Esophagus muscularis mucosa (tissue), 4 donors: ENCODE measurements around the gene ZNF319. TPM values are rescaled to one million over a fixed set of nuclear protein-coding genes. Genes with fewer than 3 reads are reported as not detected.
"Not testable (repeated sequence)": the region's sequence is repeated elsewhere in the genome, so short reads cannot be mapped to it uniquely, and the experiment has no call there.

Experiments used
- DNase-seq: peaks from one replicate; pipeline ENCODE4 v3.0.0-alpha.2; 2017; ENCODE audit errors: extremely low spot score
- H3K27ac ChIP-seq, 4 donors: fragments of 200-600 bp; sonication (generic); replicated peaks in 1 of 4; 1 replicate in 3 of 4; 2 replicates in 1 of 4; pipeline ENCODE4 v1.5.1; 2016 to 2019; ENCODE audit warnings: mild to moderate bottlenecking in 1 of 4
- H3K27me3 ChIP-seq, 4 donors: fragments of 200-600 bp; sonication (generic); one replicate each; pipeline versions ENCODE4 v1.5.1 to v1.6.0; 2016 to 2019
- H3K36me3 ChIP-seq, 4 donors: fragments of 200-600 bp; sonication (generic); one replicate each; pipeline ENCODE4 v1.5.1; 2016 to 2019
- H3K4me1 ChIP-seq, 4 donors: fragments of 200-600 bp; sonication (generic); one replicate each; pipeline ENCODE4 v1.5.1; 2016 to 2019
- H3K4me3 ChIP-seq, 4 donors: fragments of 200-600 bp; sonication (generic); 1 replicate in 2 of 4; 2 replicates in 2 of 4; pipeline ENCODE4 v1.5.1; 2016 to 2019; ENCODE audit warnings: mild to moderate bottlenecking in 4 of 4, moderate library complexity in 1 of 4
- H3K9me3 ChIP-seq, 4 donors: fragments of 200-600 bp; sonication (generic); 1 replicate in 3 of 4; 2 replicates in 1 of 4; pipeline ENCODE4 v1.5.1; 2016 to 2019
- CTCF ChIP-seq, 3 experiments: fragments of 200-600 bp in 2 of 3; fragments of 450-650 bp in 1 of 3; sonication (generic) in 2 of 3; IDR thresholded peaks; one replicate each; pipeline ENCODE4 v1.5.1; 2017 to 2019; ENCODE audit warnings: antibody characterized with exemption in 3 of 3, mild to moderate bottlenecking in 2 of 3, moderate library complexity in 1 of 3
- EP300 ChIP-seq: sonication (generic); formaldehyde crosslinking; IDR thresholded peaks from one replicate; pipeline ENCODE4 v1.6.1; 2017; ENCODE audit warnings: antibody characterized with exemption
- POLR2A ChIP-seq: fragments of 450-650 bp; IDR thresholded peaks from one replicate; pipeline ENCODE4 v1.6.1; 2017; ENCODE audit warnings: antibody characterized with exemption, moderate library complexity, mild to moderate bottlenecking, low read depth
- POLR2AphosphoS5 ChIP-seq, 2 donors: sonication (generic); formaldehyde crosslinking; IDR thresholded peaks; one replicate each; pipeline ENCODE4 v1.6.1; 2017; ENCODE audit warnings: antibody characterized with exemption in 2 of 2
- WGBS: methylation state at CpG from one replicate; pipeline ENCODE4 v1.1.5; 2018; 5-methylcytosine and 5-hydroxymethylcytosine counted together
- intact Hi-C: fragments of 100-400 bp; cut with DNase I; formaldehyde crosslinking; loops from one replicate; pipeline ENCODE4 v1.15.1; 2023
- total RNA-seq, 4 donors: library from RNA; depleted of rRNA; stranded (reverse); fragments of >200 nt; gene quantifications; one replicate each; pipeline versions ENCODE4 v1.1.0 to v1.2.1, GENCODE V29; 2016

ZNF319 gene
- total RNA-seq, 4 donors from 2014 or later: 7.1 to 20.9 (median 12.8) TPM

DNA sequence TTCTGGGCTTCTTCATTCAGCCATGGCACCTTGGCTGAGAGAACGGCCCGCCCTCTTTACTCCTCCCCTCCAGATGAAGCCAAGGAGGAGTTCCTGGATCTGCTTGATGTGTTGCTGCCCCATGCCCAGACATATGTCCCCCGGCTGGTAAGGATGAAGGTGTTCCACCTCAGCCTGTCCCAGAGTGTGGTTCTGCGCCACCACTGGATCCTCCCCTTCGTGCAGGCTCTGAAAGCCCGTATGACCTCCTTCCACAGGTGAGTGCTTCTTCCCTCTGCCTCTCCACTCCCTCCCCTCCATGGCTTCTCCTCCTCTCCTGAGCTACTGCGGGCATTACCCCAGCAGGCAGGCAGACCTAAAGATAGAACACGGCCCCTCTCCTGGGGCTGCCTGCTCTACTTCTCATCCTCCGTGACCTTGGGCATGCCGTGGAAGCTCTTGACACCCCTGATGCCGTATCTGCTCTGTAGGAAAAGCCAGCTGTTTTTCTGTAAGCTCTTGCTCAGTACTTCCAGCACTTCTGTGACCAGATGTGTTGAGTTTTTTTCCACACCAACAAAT lies 9.5 kb upstream of the ZNF319 start:
- WGBS: 91% methylated on average over 11 of the region's 11 CpGs
- Histone ChIP-seq H3K27me3 (no peaks in the 10 kb centered on the region), H3K4me3 (no peak overlapping the region), H3K4me1 (peaks cover 2 to 7% (median 3%) of the 10 kb centered on the region in 4 donors), H3K9me3 (no peaks in the 10 kb centered on the region), H3K36me3 (peaks cover 12 to 57% (median 48%) of the 10 kb centered on the region in 4 donors), H3K27ac (no peak overlapping the region)
- no peak for TF ChIP-seq CTCF (IDR thresholded peaks at IDR 0.05)
- TF ChIP-seq EP300: no peak
- TF ChIP-seq POLR2AphosphoS5 (IDR thresholded peaks at IDR 0.05): no peak
- no peak for TF ChIP-seq POLR2A
- DNase-seq: no peak
- intact Hi-C loops: no loop called here

- H3K4me3 ChIP-seq, DNase-seq, H3K9me3 ChIP-seq, H3K27me3 ChIP-seq: not testable (repeated sequence)
- WGBS: 86% methylated on average over 12 of the region's 12 CpGs
- Histone ChIP-seq H3K27ac (peak overlapping the region in 2 of 4 donors; percentile 22 to 25), H3K4me1 (peaks cover 13 to 27% (median 22%) of the 10 kb centered on the region in 4 donors), H3K36me3 (peaks cover 5 to 36% (median 21%) of the 10 kb centered on the region in 4 donors)
- intact Hi-C loops: loop anchor here (2.0 to 5.0 kb wide), 3 partner anchors 106 to 247 kb away; partner anchors contain the start of gene KIFC3
Observed at GRCh38 chr16:58004736-58005135, 4.3 kb upstream of the ZNF319 start.

DNA sequence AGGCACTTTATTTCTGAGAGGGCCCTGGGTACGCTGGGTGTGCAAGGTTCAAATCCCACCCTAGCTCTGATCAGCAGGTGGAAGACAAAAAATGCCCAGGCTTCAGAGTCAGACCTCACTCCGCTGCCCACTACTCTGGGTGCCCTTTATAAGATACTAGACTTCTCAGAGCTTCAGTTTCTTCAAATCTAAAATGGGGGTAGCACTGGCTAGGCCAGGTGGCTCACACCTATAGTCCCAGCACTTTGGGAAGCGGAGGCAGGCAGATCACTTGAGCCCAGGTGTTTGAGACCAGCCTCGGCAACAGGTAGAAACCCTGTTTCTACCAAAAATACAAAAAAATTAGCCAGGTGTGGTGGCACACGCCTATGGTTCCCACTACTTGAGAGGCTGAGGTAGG lies 2.5 kb upstream of the ZNF319 start:
- H3K9me3 ChIP-seq: no peaks in the 10 kb centered on the region
- no peak for TF ChIP-seq POLR2A
- TF ChIP-seq EP300: no peak
- TF ChIP-seq POLR2AphosphoS5 (IDR thresholded peaks at IDR 0.05): no peak
- no peak for TF ChIP-seq CTCF (IDR thresholded peaks at IDR 0.05)
- intact Hi-C loops: loop anchor here (5.0 kb wide), 2 partner anchors 201 to 246 kb away; partner anchors contain the start of gene KIFC3
- no peaks in the 10 kb centered on the region for H3K27me3 ChIP-seq
- H3K36me3 ChIP-seq: peaks cover 7 to 39% (median 24%) of the 10 kb centered on the region in 4 donors
- no peak for DNase-seq
- H3K4me1 ChIP-seq: peaks cover 31 to 45% (median 39%) of the 10 kb centered on the region in 4 donors
- H3K27ac ChIP-seq: no peak overlapping the region
- H3K4me3 ChIP-seq: no peak overlapping the region
- 97% methylated on average over 5 of the region's 5 CpGs for WGBS

DNA sequence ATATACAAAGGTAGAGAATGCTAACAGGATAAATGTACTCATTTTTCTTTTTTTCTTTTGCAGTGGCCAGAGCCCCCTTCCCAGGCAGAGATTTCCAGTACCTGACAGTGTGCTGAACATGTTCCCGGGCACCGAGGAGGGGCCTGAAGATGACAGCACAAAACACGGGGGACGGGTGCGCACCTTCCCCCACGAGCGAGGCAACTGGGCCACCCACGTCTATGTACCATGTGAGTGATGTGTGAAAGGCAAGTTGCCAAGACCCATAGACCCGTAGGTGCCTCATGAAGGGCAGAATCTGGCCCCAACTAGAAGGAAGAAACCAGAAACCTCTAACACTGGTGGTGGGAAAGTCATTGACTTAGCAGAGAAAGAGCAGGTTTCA lies 1.9 kb upstream of the ZNF319 start:
- H3K4me1 ChIP-seq: peaks cover 31 to 47% (median 40%) of the 10 kb centered on the region in 4 donors
- peaks cover 12 to 40% (median 29%) of the 10 kb centered on the region in 4 donors for H3K36me3 ChIP-seq
- H3K9me3 ChIP-seq: no peaks in the 10 kb centered on the region
- H3K27me3 ChIP-seq: no peaks in the 10 kb centered on the region
- DNase-seq: no peak
- no peak overlapping the region for H3K4me3 ChIP-seq
- WGBS: 81% methylated on average over 3 of the region's 9 CpGs
- peak overlapping the region in 1 of 4 donors; percentile 96 for H3K27ac ChIP-seq
- TF ChIP-seq EP300: no peak
- TF ChIP-seq POLR2AphosphoS5 (IDR thresholded peaks at IDR 0.05): no peak
- TF ChIP-seq CTCF (IDR thresholded peaks at IDR 0.05): no peak
- no peak for TF ChIP-seq POLR2A
- intact Hi-C loops: loop anchor here (5.0 kb wide), 2 partner anchors 200 to 245 kb away; partner anchors contain the start of gene KIFC3

DNA sequence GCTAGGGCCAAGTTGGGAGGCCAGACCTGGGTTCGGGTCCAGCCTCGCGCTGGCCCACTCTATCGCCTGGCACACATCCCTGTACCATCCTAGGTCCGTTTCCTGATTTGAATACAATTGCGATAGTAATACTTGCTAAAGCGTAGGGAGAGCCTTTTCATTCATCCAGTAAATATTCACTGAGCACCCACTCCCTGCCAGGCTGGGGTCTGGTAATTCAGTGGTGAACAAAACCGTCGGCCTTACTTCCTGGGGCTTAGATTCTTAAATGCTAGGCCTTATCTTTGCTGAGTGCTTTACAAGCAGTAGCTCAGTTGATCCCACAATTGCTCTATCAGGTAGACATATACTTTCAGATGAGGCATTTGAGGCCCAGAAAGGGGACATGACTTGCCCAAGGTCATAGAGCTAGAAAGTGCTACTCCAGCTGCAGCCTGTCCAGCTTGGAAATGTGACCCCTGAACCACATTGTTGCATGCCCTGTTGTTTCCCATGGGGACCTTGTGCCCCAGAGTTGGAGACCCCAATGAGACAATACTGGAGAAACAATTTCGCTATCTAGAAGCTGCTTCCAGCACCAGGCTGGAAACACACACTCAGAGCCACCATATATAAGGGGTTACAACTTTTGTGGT lies 1.4 kb upstream of the ZNF319 start:
- TF ChIP-seq POLR2A (no peak), EP300 (no peak), POLR2AphosphoS5 (IDR thresholded peaks at IDR 0.05) (no peak), CTCF (IDR thresholded peaks at IDR 0.05) (no peak)
- DNase-seq: no peak
- WGBS: 35% methylated on average over 10 of the region's 10 CpGs
- intact Hi-C loops: loop anchor here (5.0 kb wide), 2 partner anchors 200 to 245 kb away; partner anchors contain the start of gene KIFC3
- H3K27me3 ChIP-seq: no peaks in the 10 kb centered on the region
- peaks cover 31 to 47% (median 40%) of the 10 kb centered on the region in 4 donors for H3K4me1 ChIP-seq
- peaks cover 17 to 46% (median 32%) of the 10 kb centered on the region in 4 donors for H3K36me3 ChIP-seq
- H3K9me3 ChIP-seq: no peaks in the 10 kb centered on the region
- peak overlapping the region; percentile 87 to 96 (median 93) for H3K27ac ChIP-seq
- peak overlapping the region; percentile 69 to 95 (median 82) for H3K4me3 ChIP-seq
